Endothelial cell (in vitro differentiated cells): ENCODE results near the gene PRAF2. TPM values are rescaled to one million over a fixed set of nuclear protein-coding genes. Genes with fewer than 3 reads are reported as not detected.

Source experiments
- DNase-seq: peaks from one replicate; pipeline ENCODE4 v3.0.0; 2021; ENCODE audit warnings: low spot score
- H3K27ac Mint-ChIP-seq: one replicate; pipeline ENCODE4 v1.8.0; 2021; ENCODE audit warnings: mixed read lengths, inconsistent platforms; ENCODE audit not compliant: unreplicated experiment
- H3K27me3 Mint-ChIP-seq: one replicate; pipeline ENCODE4 v1.8.0; 2021; ENCODE audit warnings: mild to moderate bottlenecking, moderate library complexity, mixed read lengths, inconsistent platforms; ENCODE audit not compliant: unreplicated experiment
- H3K36me3 Mint-ChIP-seq: one replicate; pipeline ENCODE4 v1.8.0; 2021; ENCODE audit warnings: mild to moderate bottlenecking, low read depth, mixed read lengths, inconsistent platforms; ENCODE audit not compliant: unreplicated experiment
- H3K4me1 Mint-ChIP-seq: one replicate; pipeline ENCODE4 v1.8.0; 2021; ENCODE audit warnings: mild to moderate bottlenecking, mixed read lengths, inconsistent platforms; ENCODE audit not compliant: unreplicated experiment
- H3K4me3 Mint-ChIP-seq: one replicate; pipeline ENCODE4 v1.8.0; 2021; ENCODE audit warnings: mild to moderate bottlenecking, mixed read lengths, inconsistent platforms; ENCODE audit not compliant: unreplicated experiment
- H3K9me3 Mint-ChIP-seq: one replicate; pipeline ENCODE4 v1.8.0; 2021; ENCODE audit warnings: mixed read lengths, inconsistent platforms; ENCODE audit not compliant: unreplicated experiment
- total RNA-seq: library from RNA; stranded (reverse); fragmentation: NEBNext Ultra II Directional; extraction: Animal tissue kit (Norgen Biotek cat#: 25700); gene quantifications from one replicate; pipeline ENCODE4 v1.2.1, GENCODE V29; 2021; ENCODE audit not compliant: unreplicated experiment
- TF ChIP-seq, protein P1 (sequence below): fragments of 200-600 bp; sonication (generic); IDR thresholded peaks from one replicate; pipeline ENCODE4 v1.5.0; 2021; ENCODE audit warnings: antibody characterized with exemption; ENCODE audit not compliant: unreplicated experiment

Gene PRAF2
- total RNA-seq, 1 donor from 2014 or later, result 22.3 TPM

GRCh38 chrX:49116716-49117115, 42.9 kb upstream of the PRAF2 start:
- Mint-ChIP-seq H3K9me3 (no peaks in the 10 kb centered on the region), H3K4me3 (peak overlapping the region; percentile 73), H3K36me3 (peaks cover 24% of the 10 kb centered on the region), H3K27me3 (peaks cover 2% of the 10 kb centered on the region), H3K4me1 (no peaks in the 10 kb centered on the region), H3K27ac (peak overlapping the region; percentile 21)
- TF ChIP-seq, protein P1, sequence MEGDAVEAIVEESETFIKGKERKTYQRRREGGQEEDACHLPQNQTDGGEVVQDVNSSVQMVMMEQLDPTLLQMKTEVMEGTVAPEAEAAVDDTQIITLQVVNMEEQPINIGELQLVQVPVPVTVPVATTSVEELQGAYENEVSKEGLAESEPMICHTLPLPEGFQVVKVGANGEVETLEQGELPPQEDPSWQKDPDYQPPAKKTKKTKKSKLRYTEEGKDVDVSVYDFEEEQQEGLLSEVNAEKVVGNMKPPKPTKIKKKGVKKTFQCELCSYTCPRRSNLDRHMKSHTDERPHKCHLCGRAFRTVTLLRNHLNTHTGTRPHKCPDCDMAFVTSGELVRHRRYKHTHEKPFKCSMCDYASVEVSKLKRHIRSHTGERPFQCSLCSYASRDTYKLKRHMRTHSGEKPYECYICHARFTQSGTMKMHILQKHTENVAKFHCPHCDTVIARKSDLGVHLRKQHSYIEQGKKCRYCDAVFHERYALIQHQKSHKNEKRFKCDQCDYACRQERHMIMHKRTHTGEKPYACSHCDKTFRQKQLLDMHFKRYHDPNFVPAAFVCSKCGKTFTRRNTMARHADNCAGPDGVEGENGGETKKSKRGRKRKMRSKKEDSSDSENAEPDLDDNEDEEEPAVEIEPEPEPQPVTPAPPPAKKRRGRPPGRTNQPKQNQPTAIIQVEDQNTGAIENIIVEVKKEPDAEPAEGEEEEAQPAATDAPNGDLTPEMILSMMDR, result no peak
- DNase-seq, result no peak

DNA sequence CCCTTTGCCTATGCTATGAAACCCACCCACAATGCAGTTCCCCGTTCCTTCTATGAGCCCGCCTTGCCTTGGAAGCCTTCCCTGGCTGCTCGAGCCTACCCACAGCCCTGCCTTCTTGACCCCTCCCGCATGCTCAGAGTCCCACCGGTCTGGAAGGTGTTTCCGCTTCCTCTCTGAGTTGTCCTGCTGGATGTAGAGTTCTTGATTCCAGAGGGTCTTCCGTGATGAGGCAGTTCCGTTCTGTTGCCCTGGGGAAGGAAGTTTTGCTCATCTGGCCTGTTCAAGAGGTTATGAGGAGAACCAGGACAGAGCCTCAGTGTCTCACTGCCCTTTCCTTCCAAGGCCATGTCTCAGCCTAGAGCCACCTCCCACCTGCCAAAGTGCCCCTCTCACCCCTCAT, 42.3 kb upstream of the PRAF2 start:
- DNase-seq, result no peak
- Mint-ChIP-seq H3K36me3 (peaks cover 19% of the 10 kb centered on the region), H3K4me3 (no peak overlapping the region), H3K9me3 (no peaks in the 10 kb centered on the region), H3K27me3 (no peaks in the 10 kb centered on the region), H3K27ac (no peak overlapping the region), H3K4me1 (no peaks in the 10 kb centered on the region)
- TF ChIP-seq, protein P1, result no peak

- Mint-ChIP-seq H3K36me3 (peaks cover 18% of the 10 kb centered on the region), H3K27ac (no peak overlapping the region), H3K27me3 (no peaks in the 10 kb centered on the region), H3K4me1 (no peaks in the 10 kb centered on the region), H3K9me3 (no peaks in the 10 kb centered on the region), H3K4me3 (no peak overlapping the region)
- DNase-seq, result no peak
- TF ChIP-seq, protein P1, result no peak
Observed at GRCh38 chrX:49111791-49112190, 38.0 kb upstream of the PRAF2 start.

DNA sequence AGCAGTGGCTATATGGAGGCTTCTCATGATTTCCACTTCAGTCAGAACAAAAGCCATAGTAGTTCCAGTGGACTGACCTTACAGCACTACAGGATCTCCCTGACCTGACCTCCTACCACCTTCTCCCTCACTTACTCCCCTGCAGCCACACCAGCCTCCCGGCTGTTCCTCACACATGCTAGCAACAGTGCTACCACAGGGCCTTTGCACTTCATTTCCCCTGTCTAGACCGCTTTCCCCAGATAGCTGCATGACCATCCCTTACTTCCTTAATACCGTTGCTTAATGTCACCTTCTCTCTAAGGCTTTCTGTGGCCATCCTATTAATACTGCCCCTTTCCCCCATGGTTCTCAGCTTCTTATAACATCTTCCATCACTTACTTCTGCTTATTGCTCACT, 36.6 kb upstream of the PRAF2 start:
- no peaks in the 10 kb centered on the region for H3K27me3 Mint-ChIP-seq
- no peak overlapping the region for H3K27ac Mint-ChIP-seq
- H3K36me3 Mint-ChIP-seq, result peaks cover 9% of the 10 kb centered on the region
- TF ChIP-seq, protein P1, result no peak
- DNase-seq, result no peak
- no peaks in the 10 kb centered on the region for H3K4me1 Mint-ChIP-seq
- no peaks in the 10 kb centered on the region for H3K9me3 Mint-ChIP-seq
- H3K4me3 Mint-ChIP-seq, result no peak overlapping the region

DNA sequence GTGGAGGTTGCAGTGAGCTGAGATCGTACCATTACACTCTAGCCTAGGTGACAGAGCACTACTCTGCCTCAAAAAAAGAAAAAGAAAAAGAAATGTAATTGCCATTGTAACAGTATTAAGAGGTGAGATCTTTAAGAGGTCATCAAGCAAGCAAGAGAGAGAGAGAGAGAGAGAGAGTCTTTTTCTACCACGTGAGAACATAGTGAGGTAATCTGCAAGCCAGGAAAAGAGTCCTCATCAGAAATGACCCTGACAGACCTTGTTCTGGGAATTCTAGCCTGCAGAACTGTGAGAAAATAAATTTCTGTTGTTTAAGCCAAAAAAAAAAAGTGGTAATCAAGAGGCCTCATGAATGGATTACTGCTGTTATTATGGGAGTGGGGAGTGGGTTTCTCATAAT, 34.8 kb upstream of the PRAF2 start:
- TF ChIP-seq, protein P1, result no peak
- Mint-ChIP-seq H3K9me3 (no peaks in the 10 kb centered on the region), H3K36me3 (peaks cover 9% of the 10 kb centered on the region), H3K27me3 (no peaks in the 10 kb centered on the region), H3K27ac (no peak overlapping the region), H3K4me1 (no peaks in the 10 kb centered on the region), H3K4me3 (no peak overlapping the region)
- no peak for DNase-seq
